Dermis microvascular lymphatic vessel endothelial cell (primary cell): Measurements from ENCODE around the gene AQP7. TPM values are rescaled to one million over a fixed set of nuclear protein-coding genes. Genes with fewer than 3 reads are reported as not detected.

Experiments used
- total RNA-seq: library from RNA; depleted of rRNA; stranded (reverse); fragments of >200 nt; gene quantifications from 2 replicates; pipeline ENCODE4 v1.2.1, GENCODE V29; 2014

The AQP7 gene
- total RNA-seq, 1 donor from 2014 or later: not detected

Other genes with a start within 250 kb of the AQP7 start
- 12.1 and 21.2 TPM in 2 replicates for gene B4GALT1, start 235.2 kb downstream of the AQP7 start, total RNA-seq
- not detected in 2 replicates for gene SPINK4, start 162.4 kb downstream of the AQP7 start, total RNA-seq
- gene BAG1, start 137.9 kb downstream of the AQP7 start, total RNA-seq: 33.5 and 48.3 TPM in 2 replicates
- gene CHMP5, start 137.5 kb downstream of the AQP7 start, total RNA-seq: 66.5 and 69.7 TPM in 2 replicates
- gene NFX1, start 112.1 kb downstream of the AQP7 start, total RNA-seq: 8.6 and 11.1 TPM in 2 replicates
- gene AQP3, start 45.0 kb upstream of the AQP7 start, total RNA-seq: 0.25 and 0.39 TPM in 2 replicates
- gene NOL6, start 71.4 kb upstream of the AQP7 start, total RNA-seq: 11.7 and 17.2 TPM in 2 replicates
- gene ANKRD18B, start 121.7 kb upstream of the AQP7 start, total RNA-seq: under 0.01 and 0.13 TPM in 2 replicates